Measurements from ENCODE around the gene PLEKHH3. TPM values are rescaled to one million over a fixed set of nuclear protein-coding genes. Genes with fewer than 3 reads are reported as not detected.

Gene PLEKHH3
- total RNA-seq, 2 experiments from 2014 or later, result 1.8 to 3.1 TPM

- Mint-ChIP-seq H3K4me1 (peaks cover under 1% of the 10 kb centered on the region), H3K27ac (no peak overlapping the region), H3K36me3 (ENCODE audit: low read depth) (peaks cover 24% of the 10 kb centered on the region), H3K4me3 (no peak overlapping the region), H3K27me3 (peaks cover 2% of the 10 kb centered on the region), H3K9me3 (no peaks in the 10 kb centered on the region)
- ChIA-PET POLR2A (interaction anchor here (2.7 kb wide), 1 partner anchor 8 kb away, joined by 7 read pairs; no protein-coding TSS in a partner anchor), CTCF (no interaction called here)
- DNase-seq, result no peak
Observed at GRCh38 chr17:42698736-42699414, 22.1 kb upstream of the PLEKHH3 start.

- no peak overlapping the region for H3K4me3 Mint-ChIP-seq
- POLR2A ChIA-PET, result interaction anchor here (2.7 kb wide), 1 partner anchor 9 kb away, joined by 7 read pairs; no protein-coding TSS in a partner anchor
- no peaks in the 10 kb centered on the region for H3K4me1 Mint-ChIP-seq
- H3K27ac Mint-ChIP-seq, result no peak overlapping the region
- CTCF ChIA-PET, result interaction anchor here (1.1 kb wide), 1 partner anchor 119 kb away, joined by 3 read pairs; no protein-coding TSS in a partner anchor
- no peak for DNase-seq
- H3K36me3 Mint-ChIP-seq (ENCODE audit: low read depth), result peaks cover 11% of the 10 kb centered on the region
- H3K9me3 Mint-ChIP-seq, result no peaks in the 10 kb centered on the region
- peaks cover 2% of the 10 kb centered on the region for H3K27me3 Mint-ChIP-seq
Observed at GRCh38 chr17:42697108-42697811, 20.5 kb upstream of the PLEKHH3 start.

GRCh38 chr17:42695500-42695899 lies 18.7 kb upstream of the PLEKHH3 start:
- H3K27me3 Mint-ChIP-seq, result peaks cover 6% of the 10 kb centered on the region
- POLR2A ChIA-PET, result no interaction called here

GRCh38 chr17:42694524-42694923 lies 17.7 kb upstream of the PLEKHH3 start:
- CTCF ChIA-PET, result no interaction called here
- Mint-ChIP-seq H3K27ac (no peak overlapping the region), H3K36me3 (ENCODE audit: low read depth) (peaks cover 6% of the 10 kb centered on the region)

More at GRCh38 chr17:42695500-42695899, 18.7 kb upstream of the PLEKHH3 start:
- CTCF ChIA-PET, result no interaction called here
- Mint-ChIP-seq H3K4me3 (no peak overlapping the region), H3K4me1 (no peaks in the 10 kb centered on the region), H3K36me3 (ENCODE audit: low read depth) (peaks cover 6% of the 10 kb centered on the region), H3K9me3 (no peaks in the 10 kb centered on the region), H3K27ac (no peak overlapping the region)
- DNase-seq, result no peak

GRCh38 chr17:42692489-42692888 lies 15.7 kb upstream of the PLEKHH3 start:
- ChIA-PET CTCF (no interaction called here), POLR2A (interaction anchor here (1.1 kb wide), 1 partner anchor 11 kb away, joined by 3 read pairs; no protein-coding TSS in a partner anchor)
- H3K4me3 Mint-ChIP-seq, result no peak overlapping the region
- no peaks in the 10 kb centered on the region for H3K4me1 Mint-ChIP-seq
- H3K27me3 Mint-ChIP-seq, result peaks cover 4% of the 10 kb centered on the region
- no peak for DNase-seq
- peaks cover 4% of the 10 kb centered on the region for H3K36me3 Mint-ChIP-seq (ENCODE audit: low read depth)
- no peaks in the 10 kb centered on the region for H3K9me3 Mint-ChIP-seq
- no peak overlapping the region for H3K27ac Mint-ChIP-seq

More at GRCh38 chr17:42694524-42694923, 17.7 kb upstream of the PLEKHH3 start:
- Mint-ChIP-seq H3K27me3 (peaks cover 6% of the 10 kb centered on the region), H3K4me1 (no peaks in the 10 kb centered on the region), H3K9me3 (no peaks in the 10 kb centered on the region), H3K4me3 (no peak overlapping the region)
- DNase-seq, result no peak
- POLR2A ChIA-PET, result no interaction called here

GRCh38 chr17:42691021-42691545 lies 14.3 kb upstream of the PLEKHH3 start:
- peaks cover 4% of the 10 kb centered on the region for H3K27me3 Mint-ChIP-seq
- no peak overlapping the region for H3K27ac Mint-ChIP-seq

GRCh38 chr17:42690596-42690995 lies 13.8 kb upstream of the PLEKHH3 start:
- ChIA-PET POLR2A (interaction anchor here (1.1 kb wide), 1 partner anchor 83 kb away, joined by 3 read pairs; the partner anchor contains the start of gene VPS25), CTCF (interaction anchor here (0.6 to 1.8 kb wide), 2 partner anchors 10 to 86 kb away, joined by 3 to 7 read pairs; no protein-coding TSS in a partner anchor)
- Mint-ChIP-seq H3K36me3 (ENCODE audit: low read depth) (no peaks in the 10 kb centered on the region), H3K4me3 (no peak overlapping the region), H3K27ac (no peak overlapping the region), H3K4me1 (no peaks in the 10 kb centered on the region), H3K27me3 (peaks cover 8% of the 10 kb centered on the region), H3K9me3 (no peaks in the 10 kb centered on the region)
- no peak for DNase-seq

More at GRCh38 chr17:42691021-42691545, 14.3 kb upstream of the PLEKHH3 start:
- POLR2A ChIA-PET, result interaction anchor here (1.1 kb wide), 1 partner anchor 83 kb away, joined by 3 read pairs; the partner anchor contains the start of gene VPS25
- H3K4me1 Mint-ChIP-seq, result no peaks in the 10 kb centered on the region
- H3K9me3 Mint-ChIP-seq, result no peaks in the 10 kb centered on the region
- no peak overlapping the region for H3K4me3 Mint-ChIP-seq
- H3K36me3 Mint-ChIP-seq (ENCODE audit: low read depth), result peaks cover 4% of the 10 kb centered on the region
- CTCF ChIA-PET, result interaction anchor here (1.8 kb wide), 1 partner anchor 10 kb away, joined by 7 read pairs; no protein-coding TSS in a partner anchor
- DNase-seq, result no peak

GRCh38 chr17:42687707-42688320 lies 11.0 kb upstream of the PLEKHH3 start:
- H3K4me3 Mint-ChIP-seq, result no peak overlapping the region
- POLR2A ChIA-PET, result no interaction called here
- no peaks in the 10 kb centered on the region for H3K36me3 Mint-ChIP-seq (ENCODE audit: low read depth)
- H3K27ac Mint-ChIP-seq, result no peak overlapping the region
- CTCF ChIA-PET, result no interaction called here
- peaks cover 31% of the 10 kb centered on the region for H3K27me3 Mint-ChIP-seq
- H3K4me1 Mint-ChIP-seq, result peaks cover 5% of the 10 kb centered on the region
- no peaks in the 10 kb centered on the region for H3K9me3 Mint-ChIP-seq
- DNase-seq, result no peak

GRCh38 chr17:42686520-42687128 lies 9.8 kb upstream of the PLEKHH3 start:
- CTCF ChIA-PET, result interaction anchor here (0.9 kb wide), 1 partner anchor 77 kb away, joined by 4 read pairs; no protein-coding TSS in a partner anchor

GRCh38 chr17:42685831-42686230 lies 9.0 kb upstream of the PLEKHH3 start:
- Mint-ChIP-seq H3K27me3 (peaks cover 42% of the 10 kb centered on the region), H3K27ac (no peak overlapping the region), H3K4me1 (peaks cover 22% of the 10 kb centered on the region), H3K4me3 (no peak overlapping the region), H3K36me3 (ENCODE audit: low read depth) (no peaks in the 10 kb centered on the region), H3K9me3 (no peaks in the 10 kb centered on the region)
- ChIA-PET POLR2A (interaction anchor here (1.1 kb wide), 1 partner anchor 17 kb away, joined by 4 read pairs; no protein-coding TSS in a partner anchor), CTCF (no interaction called here)
- DNase-seq, result no peak

More at GRCh38 chr17:42686520-42687128, 9.8 kb upstream of the PLEKHH3 start:
- no peak for DNase-seq
- Mint-ChIP-seq H3K9me3 (no peaks in the 10 kb centered on the region), H3K4me1 (peaks cover 16% of the 10 kb centered on the region), H3K27ac (no peak overlapping the region), H3K4me3 (no peak overlapping the region), H3K27me3 (peaks cover 38% of the 10 kb centered on the region), H3K36me3 (ENCODE audit: low read depth) (no peaks in the 10 kb centered on the region)
- POLR2A ChIA-PET, result no interaction called here

- peaks cover 46% of the 10 kb centered on the region for H3K27me3 Mint-ChIP-seq
- ChIA-PET CTCF (no interaction called here), POLR2A (interaction anchor here (1.1 kb wide), 1 partner anchor 17 kb away, joined by 4 read pairs; no protein-coding TSS in a partner anchor)
- DNase-seq, result no peak
- no peak overlapping the region for H3K27ac Mint-ChIP-seq
- H3K4me1 Mint-ChIP-seq, result peaks cover 27% of the 10 kb centered on the region
- no peaks in the 10 kb centered on the region for H3K9me3 Mint-ChIP-seq
- H3K4me3 Mint-ChIP-seq, result no peak overlapping the region
- no peaks in the 10 kb centered on the region for H3K36me3 Mint-ChIP-seq (ENCODE audit: low read depth)
Observed at GRCh38 chr17:42684929-42685556, 8.2 kb upstream of the PLEKHH3 start.
